H1 (cell line): ENCODE data around the gene MTX2.
A peak's percentile ranks its signal among the peaks of the same experiment; 100 is the strongest.

Experiments used
- CREB1 ChIP-seq: IDR thresholded peaks from 2 replicates; pipeline ENCODE4 v1.6.1; 2012; ENCODE audit warnings: inconsistent platforms
- JUND ChIP-seq: IDR thresholded peaks from 2 replicates; pipeline ENCODE4 v1.6.1; 2011; ENCODE audit warnings: mild to moderate bottlenecking, improper control_type of control experiment, low read length
- POLR2A ChIP-seq, 2 experiments: IDR thresholded peaks; 1 replicate in 1 of 2; 2 replicates in 1 of 2; pipeline ENCODE4 v1.6.1; 2011; ENCODE audit warnings: low read depth in 2 of 2, low read length in 2 of 2, mild to moderate bottlenecking in 2 of 2; ENCODE audit errors: control extremely low read depth in 1 of 2
- SP4 ChIP-seq: IDR thresholded peaks from 2 replicates; pipeline ENCODE4 v1.6.1; 2012; ENCODE audit warnings: low read length, inconsistent platforms
- TF ChIP-seq, protein P1 (sequence below), 3 experiments: IDR thresholded peaks; 1 replicate in 2 of 3; 2 replicates in 1 of 3; pipeline versions ENCODE4 v1.5.1 to v1.6.1; 2011; ENCODE audit warnings: low read length in 3 of 3, mild to moderate bottlenecking in 3 of 3, inconsistent platforms in 2 of 3, low read depth in 1 of 3, moderate library complexity in 1 of 3; ENCODE audit not compliant: insufficient read depth in 1 of 3; ENCODE audit errors: control extremely low read depth in 1 of 3

GRCh38 chr2:176325732-176326131 is 56.5 kb downstream of the MTX2 start:
- TF ChIP-seq, protein P1, sequence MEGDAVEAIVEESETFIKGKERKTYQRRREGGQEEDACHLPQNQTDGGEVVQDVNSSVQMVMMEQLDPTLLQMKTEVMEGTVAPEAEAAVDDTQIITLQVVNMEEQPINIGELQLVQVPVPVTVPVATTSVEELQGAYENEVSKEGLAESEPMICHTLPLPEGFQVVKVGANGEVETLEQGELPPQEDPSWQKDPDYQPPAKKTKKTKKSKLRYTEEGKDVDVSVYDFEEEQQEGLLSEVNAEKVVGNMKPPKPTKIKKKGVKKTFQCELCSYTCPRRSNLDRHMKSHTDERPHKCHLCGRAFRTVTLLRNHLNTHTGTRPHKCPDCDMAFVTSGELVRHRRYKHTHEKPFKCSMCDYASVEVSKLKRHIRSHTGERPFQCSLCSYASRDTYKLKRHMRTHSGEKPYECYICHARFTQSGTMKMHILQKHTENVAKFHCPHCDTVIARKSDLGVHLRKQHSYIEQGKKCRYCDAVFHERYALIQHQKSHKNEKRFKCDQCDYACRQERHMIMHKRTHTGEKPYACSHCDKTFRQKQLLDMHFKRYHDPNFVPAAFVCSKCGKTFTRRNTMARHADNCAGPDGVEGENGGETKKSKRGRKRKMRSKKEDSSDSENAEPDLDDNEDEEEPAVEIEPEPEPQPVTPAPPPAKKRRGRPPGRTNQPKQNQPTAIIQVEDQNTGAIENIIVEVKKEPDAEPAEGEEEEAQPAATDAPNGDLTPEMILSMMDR (IDR thresholded peaks at IDR 0.05; ENCODE audit: control extremely low read depth in 1 of 3, insufficient read depth in 1 of 3, low read depth in 1 of 3, low read length in 3 of 3) = no peak
- TF ChIP-seq SP4 (no peak), CREB1 (no peak), JUND (peak; percentile 55; the same call in 1 of the 2 replicates), POLR2A (IDR thresholded peaks at IDR 0.05; ENCODE audit: control extremely low read depth in 1 of 2, low read depth in 2 of 2, low read length in 2 of 2) (no peak)
